Measurements from ENCODE around the gene GINM1. TPM values are rescaled to one million over a fixed set of nuclear protein-coding genes. Genes with fewer than 3 reads are reported as not detected.

The GINM1 gene
- total and polyA plus RNA-seq, 12 donors: 21.0 to 74.4 (median 55.6) TPM

DNA sequence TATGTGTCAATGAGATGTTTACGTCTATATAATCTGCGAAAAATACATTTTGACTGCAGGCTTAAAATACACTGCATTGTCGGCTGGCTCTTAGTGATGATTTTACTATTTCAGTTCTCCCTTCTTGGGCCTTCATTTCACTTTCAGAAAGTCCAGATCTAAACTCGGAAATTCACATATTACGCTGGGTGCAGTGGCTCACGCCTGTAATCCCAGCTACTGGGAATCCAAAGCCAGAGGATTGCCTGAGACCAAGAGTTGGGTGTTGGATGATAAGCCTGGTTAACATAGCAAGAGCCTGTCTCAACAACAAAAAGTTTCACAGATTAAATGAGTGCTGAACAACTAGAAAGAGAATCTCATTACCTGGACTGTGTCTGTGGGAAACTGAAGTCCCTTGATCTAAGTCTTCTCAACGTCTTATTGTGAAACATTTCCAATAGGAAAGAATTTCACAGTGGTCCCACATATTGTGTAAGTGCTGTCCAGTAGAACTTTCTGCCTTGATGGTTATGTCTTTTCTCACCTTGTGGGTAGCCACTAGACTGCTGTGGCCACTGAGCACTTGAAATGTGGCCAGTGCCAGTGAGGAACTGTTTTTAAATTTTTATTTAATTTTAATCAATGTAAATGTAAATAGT lies 1.9 kb downstream of the GINM1 start:
- H3K27me3 ChIP-seq: no peaks in the 10 kb centered on the region
- no peak for DNase-seq
- intact Hi-C loops (cut with DNase I): no loop called here
- TF ChIP-seq CTCF (IDR thresholded peaks at IDR 0.05): no peak
- TF ChIP-seq POLR2A (IDR thresholded peaks at IDR 0.05): no peak
- no peak overlapping the region for H3K4me3 ChIP-seq
- 88 to 93% (median 91%) methylated on average over 7 of the region's 7 CpGs for WGBS, 4 donors
- H3K9me3 ChIP-seq (replicated peaks in 1 of 3): no peaks in the 10 kb centered on the region
- H3K27ac ChIP-seq: no peak overlapping the region
- no peaks in the 10 kb centered on the region for H3K36me3 ChIP-seq (replicated peaks in 1 of 2)
- H3K4me1 ChIP-seq (replicated peaks in 1 of 2): peaks cover 4 to 17% of the 10 kb centered on the region in 2 donors

DNA sequence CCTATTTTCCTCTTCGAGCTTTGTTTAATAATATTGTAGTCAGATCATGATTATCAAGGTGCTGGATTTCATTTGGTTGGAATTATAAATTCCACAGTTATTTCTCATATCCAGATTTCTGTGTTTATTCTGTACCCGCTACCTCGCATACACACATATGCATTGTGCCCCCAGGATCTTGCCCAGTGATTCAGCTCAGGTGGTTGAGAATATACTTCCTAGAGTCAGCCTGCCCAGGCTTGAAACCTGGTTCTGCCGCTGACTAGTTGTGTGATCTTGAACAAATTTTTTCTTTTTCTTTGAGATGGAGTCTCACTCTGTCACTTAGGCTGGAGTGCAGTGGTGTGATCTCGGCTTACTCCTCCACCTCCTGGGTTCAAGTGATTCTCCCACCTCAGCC lies 14.7 kb downstream of the GINM1 start:
- H3K4me3 ChIP-seq: no peak overlapping the region
- intact Hi-C loops (cut with DNase I): no loop called here
- no peak for DNase-seq
- H3K27ac ChIP-seq: no peak overlapping the region
- no peaks in the 10 kb centered on the region for H3K27me3 ChIP-seq
- no peaks in the 10 kb centered on the region for H3K4me1 ChIP-seq (replicated peaks in 1 of 2)
- no peaks in the 10 kb centered on the region for H3K9me3 ChIP-seq (replicated peaks in 1 of 3)
- TF ChIP-seq CTCF (IDR thresholded peaks at IDR 0.05) (no peak), POLR2A (IDR thresholded peaks at IDR 0.05) (no peak)
- peaks cover 0 to 46% of the 10 kb centered on the region in 2 donors for H3K36me3 ChIP-seq (replicated peaks in 1 of 2)
- 95 to 99% (median 97%) methylated on average over 5 of the region's 5 CpGs for WGBS, 4 donors

GRCh38 chr6:149581349-149581748 lies 15.2 kb downstream of the GINM1 start:
- Histone ChIP-seq H3K9me3 (replicated peaks in 1 of 3) (no peaks in the 10 kb centered on the region), H3K27me3 (no peaks in the 10 kb centered on the region), H3K36me3 (replicated peaks in 1 of 2) (peaks cover 0 to 50% of the 10 kb centered on the region in 2 donors), H3K4me3 (no peak overlapping the region), H3K4me1 (replicated peaks in 1 of 2) (no peaks in the 10 kb centered on the region), H3K27ac (no peak overlapping the region)
- intact Hi-C loops (cut with DNase I): no loop called here
- no peak for DNase-seq
- TF ChIP-seq CTCF (IDR thresholded peaks at IDR 0.05) (no peak), POLR2A (IDR thresholded peaks at IDR 0.05) (no peak)
- 95 to 97% (median 97%) methylated on average over 5 of the region's 5 CpGs for WGBS, 4 donors

DNA sequence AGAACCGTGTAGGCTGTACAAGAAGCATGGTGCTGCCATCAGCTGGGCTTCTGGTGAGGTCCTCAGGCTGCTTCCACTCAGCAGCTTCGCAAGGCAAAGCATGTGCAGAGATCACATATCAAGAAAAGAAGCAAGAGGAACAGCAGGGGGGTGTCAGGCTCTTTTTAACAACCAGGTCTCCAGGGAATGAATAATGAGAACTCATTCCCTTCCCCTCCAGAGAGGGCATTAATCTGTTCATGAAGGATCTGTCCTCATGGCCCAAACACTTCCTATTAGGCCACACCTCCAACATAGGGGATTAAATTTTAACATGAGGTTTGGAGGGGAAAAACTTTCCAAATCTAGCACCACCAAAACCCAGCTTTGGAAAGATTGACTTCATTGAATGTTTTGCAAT lies 20.0 kb downstream of the GINM1 start:
- H3K4me3 ChIP-seq: no peak overlapping the region
- WGBS, 4 donors: 93 to 100% (median 98%) methylated on average over 2 of the region's 2 CpGs
- peaks cover 0 to 53% of the 10 kb centered on the region in 2 donors for H3K36me3 ChIP-seq (replicated peaks in 1 of 2)
- intact Hi-C loops (cut with DNase I): no loop called here
- no peak for DNase-seq
- no peaks in the 10 kb centered on the region for H3K27me3 ChIP-seq
- TF ChIP-seq CTCF (IDR thresholded peaks at IDR 0.05): no peak
- no peak for TF ChIP-seq POLR2A (IDR thresholded peaks at IDR 0.05)
- no peaks in the 10 kb centered on the region for H3K4me1 ChIP-seq (replicated peaks in 1 of 2)
- no peak overlapping the region for H3K27ac ChIP-seq
- no peaks in the 10 kb centered on the region for H3K9me3 ChIP-seq (replicated peaks in 1 of 3)

Measured in adrenal gland (tissue), 12 donors.